ENCODE measurements around the gene SESN1. TPM values are rescaled to one million over a fixed set of nuclear protein-coding genes. Genes with fewer than 3 reads are reported as not detected.

Gene SESN1
- polyA plus RNA-seq, 1 experiment, result 9.1 TPM

DNA sequence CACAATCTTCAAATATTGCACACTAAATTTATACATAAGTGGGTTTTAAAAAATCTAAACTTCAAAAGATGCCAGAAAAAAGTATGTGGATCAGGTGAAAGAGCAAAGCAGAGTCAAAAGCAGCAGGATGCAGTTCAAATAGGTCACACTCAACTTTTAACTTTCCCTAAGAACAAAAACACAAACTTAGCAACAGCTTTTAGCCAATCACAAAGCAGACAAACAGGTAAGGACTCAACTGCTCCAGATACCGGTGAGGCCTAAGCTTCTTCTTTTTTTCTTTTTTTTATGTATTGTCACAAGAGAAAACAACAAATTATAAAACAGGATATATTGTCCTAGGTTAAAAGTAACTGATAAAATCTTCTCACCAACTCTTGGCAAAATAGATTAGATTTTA is 74.7 kb downstream of the SESN1 start:
- no peak for DNase-seq (ENCODE audit: low read depth)
- H3K4me3 ChIP-seq (ENCODE audit: low read depth, low read length), result no peak overlapping the region
- TF ChIP-seq, protein P1, sequence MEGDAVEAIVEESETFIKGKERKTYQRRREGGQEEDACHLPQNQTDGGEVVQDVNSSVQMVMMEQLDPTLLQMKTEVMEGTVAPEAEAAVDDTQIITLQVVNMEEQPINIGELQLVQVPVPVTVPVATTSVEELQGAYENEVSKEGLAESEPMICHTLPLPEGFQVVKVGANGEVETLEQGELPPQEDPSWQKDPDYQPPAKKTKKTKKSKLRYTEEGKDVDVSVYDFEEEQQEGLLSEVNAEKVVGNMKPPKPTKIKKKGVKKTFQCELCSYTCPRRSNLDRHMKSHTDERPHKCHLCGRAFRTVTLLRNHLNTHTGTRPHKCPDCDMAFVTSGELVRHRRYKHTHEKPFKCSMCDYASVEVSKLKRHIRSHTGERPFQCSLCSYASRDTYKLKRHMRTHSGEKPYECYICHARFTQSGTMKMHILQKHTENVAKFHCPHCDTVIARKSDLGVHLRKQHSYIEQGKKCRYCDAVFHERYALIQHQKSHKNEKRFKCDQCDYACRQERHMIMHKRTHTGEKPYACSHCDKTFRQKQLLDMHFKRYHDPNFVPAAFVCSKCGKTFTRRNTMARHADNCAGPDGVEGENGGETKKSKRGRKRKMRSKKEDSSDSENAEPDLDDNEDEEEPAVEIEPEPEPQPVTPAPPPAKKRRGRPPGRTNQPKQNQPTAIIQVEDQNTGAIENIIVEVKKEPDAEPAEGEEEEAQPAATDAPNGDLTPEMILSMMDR (IDR thresholded peaks at IDR 0.05; ENCODE audit: insufficient read depth, low read depth, low read length), result no peak
- H3K27me3 ChIP-seq (ENCODE audit: control insufficient read depth, insufficient read depth, low read length), result no peaks in the 10 kb centered on the region
- CTCF ChIA-PET, result no interaction called here
- no peaks in the 10 kb centered on the region for H3K36me3 ChIP-seq (ENCODE audit: control insufficient read depth, insufficient read depth, low read length)
- POLR2A ChIA-PET, result no interaction called here

DNA sequence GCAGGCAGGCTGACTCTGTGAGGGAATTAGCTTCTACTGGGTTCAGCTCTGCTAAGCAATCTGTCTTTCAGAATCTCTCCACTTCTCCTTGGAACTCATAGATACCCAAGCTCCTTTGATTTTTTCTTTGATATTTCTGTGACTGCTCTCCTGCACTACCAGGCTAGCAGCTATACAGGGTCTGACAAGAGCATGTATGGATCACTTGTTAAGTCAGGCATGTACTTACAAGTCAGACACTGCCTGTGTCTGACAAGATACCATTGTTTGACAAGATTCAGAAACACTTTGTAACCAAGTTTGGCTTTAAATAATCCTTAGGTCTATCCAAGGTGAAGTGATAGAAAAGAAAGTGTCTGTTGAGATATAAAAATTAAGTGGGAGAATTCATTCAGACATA is 79.5 kb downstream of the SESN1 start:
- H3K36me3 ChIP-seq (ENCODE audit: control insufficient read depth, insufficient read depth, low read length), result no peaks in the 10 kb centered on the region
- H3K4me3 ChIP-seq (ENCODE audit: low read depth, low read length), result no peak overlapping the region
- no peak for DNase-seq (ENCODE audit: low read depth)
- POLR2A ChIA-PET, result no interaction called here
- CTCF ChIA-PET, result interaction anchor here (0.7 to 0.9 kb wide), 2 partner anchors 11 to 13 kb away, joined by 4 to 7 read pairs; no protein-coding TSS in a partner anchor
- TF ChIP-seq, protein P1 (IDR thresholded peaks at IDR 0.05; ENCODE audit: insufficient read depth, low read depth, low read length), result no peak
- no peaks in the 10 kb centered on the region for H3K27me3 ChIP-seq (ENCODE audit: control insufficient read depth, insufficient read depth, low read length)

DNA sequence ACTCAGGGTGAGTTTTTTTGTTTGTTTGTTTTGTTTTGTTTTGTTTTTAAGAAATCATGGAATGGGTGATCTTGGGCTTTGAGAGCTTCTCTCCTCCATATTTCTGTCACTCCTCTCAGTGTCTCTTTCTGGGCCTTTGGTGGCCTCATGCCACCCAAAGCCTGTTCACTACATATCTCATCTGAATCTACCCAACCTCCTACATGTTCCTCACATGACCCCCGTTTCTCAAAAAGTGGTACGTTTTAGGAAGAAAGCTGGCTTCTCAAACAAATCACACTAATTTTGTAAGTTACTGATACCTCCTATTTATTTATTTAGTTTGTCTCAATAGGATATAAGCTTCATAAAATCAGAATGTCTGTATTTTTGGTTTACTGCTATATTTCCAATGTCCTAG is 80.0 kb downstream of the SESN1 start:
- TF ChIP-seq, protein P1 (IDR thresholded peaks at IDR 0.05; ENCODE audit: insufficient read depth, low read depth, low read length), result no peak
- Histone ChIP-seq H3K4me3 (ENCODE audit: low read depth, low read length) (no peak overlapping the region), H3K27me3 (ENCODE audit: control insufficient read depth, insufficient read depth, low read length) (no peaks in the 10 kb centered on the region), H3K36me3 (ENCODE audit: control insufficient read depth, insufficient read depth, low read length) (no peaks in the 10 kb centered on the region)
- ChIA-PET CTCF (interaction anchor here (0.7 to 0.9 kb wide), 3 partner anchors 11 to 456 kb away, joined by 3 to 7 read pairs (median 4); no protein-coding TSS in a partner anchor), POLR2A (no interaction called here)
- no peak for DNase-seq (ENCODE audit: low read depth)

DNA sequence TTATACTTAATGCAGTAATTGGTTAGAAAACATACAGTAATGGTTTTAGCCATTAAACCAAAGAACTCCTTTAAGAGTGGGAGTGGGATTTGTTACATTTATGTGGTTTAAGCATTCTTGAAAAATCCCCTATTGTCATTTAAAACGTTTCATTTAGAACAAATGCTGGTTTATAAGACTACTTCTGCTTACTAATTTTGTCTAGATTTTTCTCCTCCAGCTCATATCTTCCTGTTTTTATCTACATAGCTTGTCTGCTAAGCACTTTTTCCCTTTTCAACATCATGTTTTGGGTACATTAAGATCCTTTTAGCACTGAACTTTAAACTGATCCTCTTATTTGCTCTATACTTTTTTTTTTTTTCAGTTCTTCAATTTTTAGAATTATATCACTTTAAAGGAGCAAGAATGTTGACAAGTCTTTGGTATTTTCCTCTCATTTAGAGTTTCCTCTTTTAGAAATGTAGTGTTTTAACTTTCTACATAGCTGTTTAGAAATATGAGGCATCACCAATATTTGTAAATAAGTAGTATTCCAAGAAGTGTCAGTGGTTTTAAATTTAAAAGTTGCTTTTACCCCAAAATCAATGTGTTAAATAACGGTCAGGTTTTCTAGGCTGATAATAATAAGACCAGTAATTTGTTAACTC is 80.9 kb downstream of the SESN1 start:
- CTCF ChIA-PET, result interaction anchor here (1.5 kb wide), 1 partner anchor 27 kb away, joined by 3 read pairs; no protein-coding TSS in a partner anchor
- DNase-seq (ENCODE audit: low read depth), result no peak
- no peak overlapping the region for H3K4me3 ChIP-seq (ENCODE audit: low read depth, low read length)
- POLR2A ChIA-PET, result no interaction called here
- H3K27me3 ChIP-seq (ENCODE audit: control insufficient read depth, insufficient read depth, low read length), result no peaks in the 10 kb centered on the region
- H3K36me3 ChIP-seq (ENCODE audit: control insufficient read depth, insufficient read depth, low read length), result no peaks in the 10 kb centered on the region
- TF ChIP-seq, protein P1 (IDR thresholded peaks at IDR 0.05; ENCODE audit: insufficient read depth, low read depth, low read length), result no peak

DNA sequence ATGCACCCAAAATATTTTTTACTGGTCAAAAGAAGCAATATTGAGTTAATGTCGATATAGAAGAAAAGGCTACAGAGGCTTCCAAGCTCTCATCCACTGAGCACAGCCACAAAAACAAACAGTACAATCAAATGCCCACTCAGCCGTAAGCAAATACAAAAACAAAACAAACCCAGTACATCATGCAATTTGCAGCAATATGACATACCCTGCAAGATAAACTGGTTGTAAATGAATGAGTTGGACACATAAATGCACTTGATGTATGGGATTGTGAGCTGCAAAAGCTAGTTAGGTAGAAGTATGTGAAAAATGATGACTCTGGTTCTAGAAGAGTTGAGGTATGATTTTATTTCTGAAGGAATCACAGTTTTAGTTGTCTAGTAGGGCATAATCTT is 83.9 kb downstream of the SESN1 start:
- Histone ChIP-seq H3K36me3 (ENCODE audit: control insufficient read depth, insufficient read depth, low read length) (no peaks in the 10 kb centered on the region), H3K4me3 (ENCODE audit: low read depth, low read length) (no peak overlapping the region), H3K27me3 (ENCODE audit: control insufficient read depth, insufficient read depth, low read length) (no peaks in the 10 kb centered on the region)
- POLR2A ChIA-PET, result no interaction called here
- TF ChIP-seq, protein P1 (IDR thresholded peaks at IDR 0.05; ENCODE audit: insufficient read depth, low read depth, low read length), result no peak
- no peak for DNase-seq (ENCODE audit: low read depth)
- CTCF ChIA-PET, result interaction anchor here (1.0 to 1.3 kb wide), 2 partner anchors 66 to 279 kb away, joined by 3 read pairs; no protein-coding TSS in a partner anchor
